HG03159 (cell line): ENCODE results near the gene NFE2L1.
"Not testable (repeated sequence)": the region's sequence is repeated elsewhere in the genome, so short reads cannot be mapped to it uniquely, and the experiment has no call there.

ENCODE experiments used
- ATAC-seq: cut with Tn5 transposase; IDR thresholded peaks from one replicate; pipeline ENCODE4 v1.9.1; 2021; ENCODE audit warnings: mild to moderate bottlenecking, moderate library complexity; ENCODE audit not compliant: unreplicated experiment

Gene NFE2L1

DNA sequence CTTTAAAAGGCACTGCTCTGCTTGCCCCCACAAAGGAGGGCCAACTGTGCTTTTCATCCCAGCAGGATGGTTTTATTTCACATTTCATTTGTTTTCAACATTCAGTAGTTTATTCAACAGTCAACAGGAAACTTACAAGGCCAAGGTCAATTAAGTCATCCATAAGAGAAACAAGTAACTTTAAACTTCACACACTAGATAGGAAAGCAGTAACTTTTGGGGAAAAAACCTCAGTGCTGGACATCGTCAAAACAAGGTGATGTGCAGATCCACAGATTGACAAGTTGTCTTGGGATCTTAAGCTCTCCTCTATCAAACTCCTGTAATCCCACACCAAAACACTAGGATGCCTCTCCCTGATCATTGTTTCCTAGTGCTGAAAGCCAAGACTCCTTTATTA is 18.5 kb downstream of the NFE2L1 start:
- ATAC-seq: no peak

GRCh38 chr17:48067245-48067644 is 19.1 kb downstream of the NFE2L1 start:
- ATAC-seq: no peak

DNA sequence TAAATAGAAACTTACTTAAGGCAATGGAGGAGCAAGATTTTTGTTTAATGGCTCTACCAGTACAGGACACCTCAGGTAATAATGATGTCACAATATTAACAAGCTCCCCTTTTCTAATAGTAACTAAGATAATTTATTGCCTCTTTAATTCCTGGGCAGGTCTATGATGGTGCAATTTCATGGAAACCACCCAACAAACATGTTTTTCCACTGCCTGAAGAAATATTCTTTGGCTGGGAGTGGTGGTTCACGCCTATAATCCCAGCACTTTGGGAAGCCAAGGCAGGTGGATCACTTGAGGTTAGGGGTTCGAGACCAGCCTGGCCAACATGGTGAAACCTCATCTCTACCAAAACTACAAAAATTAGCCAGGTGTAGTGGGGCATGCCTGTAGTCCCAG is 19.6 kb downstream of the NFE2L1 start:
- not testable (repeated sequence) for ATAC-seq

GRCh38 chr17:48068491-48068961 is 20.4 kb downstream of the NFE2L1 start:
- ATAC-seq: no peak

DNA sequence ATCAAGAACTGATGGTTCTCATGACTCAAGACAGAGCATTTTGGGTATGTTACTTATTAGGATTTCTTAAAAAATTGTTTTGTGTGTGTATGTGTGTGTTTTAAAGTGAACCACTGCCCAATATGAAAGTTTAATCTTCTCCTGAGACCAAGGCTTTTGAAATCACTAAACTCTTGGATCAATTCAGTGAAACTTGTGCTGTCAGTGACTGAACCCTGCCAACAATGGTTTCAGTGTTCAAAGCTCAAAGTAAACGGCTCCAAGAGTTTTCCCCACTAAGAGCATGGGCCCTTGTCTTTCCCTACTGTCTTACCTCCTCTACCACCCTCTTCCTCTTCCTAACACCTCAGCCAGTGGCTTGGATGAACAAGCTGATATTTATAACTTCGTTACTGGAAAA is 22.0 kb downstream of the NFE2L1 start:
- no peak for ATAC-seq

GRCh38 chr17:48071654-48072053 is 23.5 kb downstream of the NFE2L1 start:
- no peak for ATAC-seq

GRCh38 chr17:48072811-48073210 is 24.7 kb downstream of the NFE2L1 start:
- ATAC-seq: not testable (repeated sequence)

DNA sequence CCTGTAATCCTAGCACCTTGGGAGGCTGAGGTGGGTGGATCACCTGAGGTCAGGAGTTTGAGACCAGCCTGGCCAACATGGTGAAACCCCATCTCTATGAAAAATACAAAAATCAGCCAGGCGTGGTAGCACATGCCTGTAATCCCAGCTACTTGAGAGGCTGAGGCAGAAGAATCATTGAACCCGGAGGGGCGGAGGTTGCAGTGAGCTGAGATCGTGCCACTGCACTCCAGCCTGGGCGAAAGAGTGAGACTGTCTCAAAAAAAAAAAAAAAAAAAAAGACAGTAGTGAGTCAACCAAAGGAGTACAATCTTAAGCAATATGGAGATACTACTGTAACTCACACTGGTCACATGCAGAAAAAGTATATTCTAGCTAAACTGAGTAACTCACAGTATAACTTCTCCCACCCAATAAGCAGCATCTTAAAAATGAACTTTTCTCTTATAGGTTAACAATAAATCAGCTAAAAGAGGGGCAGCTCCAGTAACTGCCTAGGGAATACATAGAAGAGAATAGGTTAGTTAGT is 25.5 kb downstream of the NFE2L1 start:
- not testable (repeated sequence) for ATAC-seq

DNA sequence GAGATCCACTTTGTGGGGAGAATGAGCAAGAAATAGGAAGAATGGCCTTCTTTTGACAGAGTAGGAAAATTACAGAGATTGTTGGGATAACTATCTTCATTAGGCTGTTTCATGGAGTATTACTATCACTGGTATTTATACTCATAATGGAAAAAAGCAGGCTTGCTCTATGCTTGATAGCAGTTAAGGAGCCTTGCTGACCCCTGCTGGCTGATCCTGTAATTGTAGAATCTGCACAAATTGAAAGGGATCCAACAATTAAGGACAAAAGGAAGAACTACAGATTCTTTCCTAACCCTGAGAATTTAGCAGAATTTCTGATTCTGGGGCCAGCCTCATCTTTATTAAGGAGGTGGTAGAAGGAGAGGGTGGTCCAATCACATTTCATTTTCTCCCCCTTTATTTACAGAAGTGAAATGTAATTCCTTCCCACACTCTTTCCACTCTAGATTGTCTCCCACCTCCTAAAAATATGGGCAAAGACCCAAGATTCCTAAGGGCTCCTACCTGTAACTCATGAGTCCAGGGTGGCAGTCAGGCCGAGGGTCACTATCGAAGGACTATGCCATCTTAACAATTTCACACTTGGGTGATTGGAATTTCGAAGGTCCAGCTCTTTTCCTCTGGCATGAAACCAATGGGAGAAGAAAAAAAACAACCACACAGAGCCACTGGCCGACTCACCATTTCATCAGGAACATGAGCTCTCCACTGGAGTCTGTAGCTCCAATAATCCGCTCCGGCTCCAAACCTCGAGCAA is 26.3 kb downstream of the NFE2L1 start:
- ATAC-seq: no peak

DNA sequence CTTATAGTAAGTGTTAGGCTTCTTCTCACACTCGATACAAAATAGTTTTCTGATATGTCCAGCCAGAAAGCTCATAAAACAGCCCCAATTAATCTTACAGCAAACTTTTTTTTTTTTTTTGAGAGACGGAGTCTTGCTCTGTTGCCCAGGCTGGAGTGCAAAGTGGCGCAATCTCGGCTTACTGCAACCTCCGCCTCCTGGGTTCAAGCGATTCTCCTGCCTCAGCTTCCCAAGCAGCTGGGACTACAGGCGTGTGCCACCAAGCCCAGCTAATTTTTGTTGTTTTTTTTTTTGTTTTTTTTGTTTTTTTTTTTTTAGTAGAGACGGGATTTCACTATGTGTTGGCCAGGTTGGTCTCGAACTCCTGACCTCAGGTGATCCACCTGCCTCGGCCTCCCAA is 29.0 kb downstream of the NFE2L1 start:
- not testable (repeated sequence) for ATAC-seq

DNA sequence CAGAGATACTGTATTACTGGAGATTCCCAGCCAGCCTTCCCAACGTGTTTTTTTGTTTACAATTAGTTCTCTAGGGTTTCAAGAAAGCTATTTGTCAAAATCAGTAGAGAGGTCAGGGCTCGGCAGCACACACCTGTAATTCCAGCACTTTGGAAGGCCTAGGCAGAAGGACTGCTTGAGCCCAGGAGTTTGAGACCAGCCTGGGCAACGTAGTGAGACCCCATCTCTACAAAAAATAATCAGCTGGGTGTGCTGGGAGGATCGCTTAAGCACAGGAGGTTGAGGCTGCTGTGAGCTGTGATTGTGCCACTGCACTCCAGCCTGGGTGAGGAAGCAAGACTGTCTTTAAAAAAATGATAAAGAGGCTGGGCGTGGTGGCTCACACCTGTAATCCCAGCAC is 33.7 kb downstream of the NFE2L1 start:
- ATAC-seq: no peak

- ATAC-seq: no peak
Observed at GRCh38 chr17:48084932-48085331, 36.8 kb downstream of the NFE2L1 start.

DNA sequence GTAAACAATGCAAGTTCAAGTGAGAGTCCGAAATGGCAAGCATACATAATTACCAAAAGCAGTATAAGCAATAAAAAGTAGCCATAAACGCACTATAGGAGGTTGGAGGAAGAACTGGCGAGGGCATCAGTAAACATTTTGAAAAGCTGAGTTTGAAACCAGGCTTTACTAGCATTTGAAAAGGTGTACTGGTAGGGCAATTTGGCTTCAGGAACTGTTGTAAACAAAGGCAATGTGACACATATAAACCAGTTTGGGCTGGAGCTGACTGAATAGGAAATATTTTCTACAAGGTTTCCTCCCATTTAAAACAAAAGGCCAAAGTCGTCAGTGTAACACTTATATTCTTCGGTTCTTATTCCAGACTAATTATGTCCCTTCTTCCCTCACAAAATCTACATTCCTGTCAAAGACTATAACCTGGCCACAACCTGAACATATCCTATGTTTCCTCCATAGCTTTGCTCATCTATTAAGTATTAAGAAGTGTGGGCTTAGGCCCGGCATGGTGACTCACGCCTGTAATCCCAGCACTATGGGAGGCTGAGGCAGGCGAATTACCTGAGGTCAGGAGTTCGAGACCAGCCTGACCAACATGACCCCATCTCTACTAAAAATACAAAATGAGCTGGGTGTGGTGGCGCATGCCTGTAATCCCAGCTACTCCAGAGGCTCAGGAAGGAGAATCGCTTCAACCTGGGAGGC is 45.3 kb downstream of the NFE2L1 start:
- ATAC-seq: no peak

DNA sequence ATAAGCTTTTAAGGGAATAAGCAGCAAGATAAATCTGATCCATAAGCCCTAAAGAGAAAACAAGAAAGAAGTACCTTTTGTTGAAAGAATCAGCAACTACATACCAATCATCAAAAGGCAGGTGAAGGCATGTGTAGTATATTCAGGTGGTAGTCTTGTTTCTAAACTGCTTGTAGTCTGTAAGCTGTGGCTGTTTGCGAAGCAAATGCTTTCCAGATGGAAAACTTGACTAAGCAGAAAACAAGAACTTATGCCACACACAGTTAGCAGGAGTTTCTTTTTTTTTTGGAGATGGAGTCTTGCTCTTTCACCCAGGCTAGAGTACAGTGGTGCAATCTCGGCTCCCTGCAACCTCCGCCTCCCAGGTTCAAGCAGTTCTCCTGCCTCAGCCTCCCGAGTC is 47.5 kb downstream of the NFE2L1 start:
- ATAC-seq: no peak

DNA sequence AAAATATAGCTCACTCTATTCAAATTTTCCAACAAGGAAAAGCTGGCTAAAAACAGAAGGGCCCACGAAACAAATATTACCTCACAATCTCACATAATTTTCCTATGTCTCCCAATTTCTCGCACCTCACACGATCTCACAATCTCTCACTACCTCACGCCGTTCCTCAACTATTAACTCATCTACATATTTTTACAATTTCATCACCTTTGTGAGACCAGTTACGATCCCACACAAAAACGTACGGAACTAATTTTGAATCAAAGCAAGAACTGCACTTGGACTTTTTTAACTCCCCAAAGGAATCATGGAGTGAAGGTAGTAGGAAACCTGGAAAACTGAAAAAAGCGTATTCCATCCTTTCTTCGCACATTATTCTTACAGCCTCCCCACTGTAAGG is 52.0 kb downstream of the NFE2L1 start:
- ATAC-seq: no peak

DNA sequence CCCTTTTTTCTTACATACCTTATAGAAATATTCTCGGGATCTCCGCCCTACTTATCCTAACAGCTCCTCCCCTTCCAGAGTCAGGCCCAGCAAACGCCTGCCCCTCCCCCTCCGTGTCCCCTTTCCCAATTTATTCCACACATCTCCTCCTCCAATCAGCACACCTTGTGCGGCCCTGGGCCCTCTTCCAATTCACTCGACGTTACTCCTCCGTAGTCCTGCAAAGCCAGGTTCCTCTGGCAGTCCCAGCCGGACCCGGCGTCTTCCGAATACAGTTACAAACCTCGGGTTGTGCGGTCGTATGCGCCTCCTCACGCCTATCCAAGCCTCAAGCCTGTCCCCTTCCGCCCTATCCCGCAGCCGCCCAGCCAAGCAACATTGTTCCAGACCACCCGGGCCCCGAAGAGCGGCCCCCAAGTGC is 52.4 kb downstream of the NFE2L1 start:
- peak; percentile 7 for ATAC-seq

DNA sequence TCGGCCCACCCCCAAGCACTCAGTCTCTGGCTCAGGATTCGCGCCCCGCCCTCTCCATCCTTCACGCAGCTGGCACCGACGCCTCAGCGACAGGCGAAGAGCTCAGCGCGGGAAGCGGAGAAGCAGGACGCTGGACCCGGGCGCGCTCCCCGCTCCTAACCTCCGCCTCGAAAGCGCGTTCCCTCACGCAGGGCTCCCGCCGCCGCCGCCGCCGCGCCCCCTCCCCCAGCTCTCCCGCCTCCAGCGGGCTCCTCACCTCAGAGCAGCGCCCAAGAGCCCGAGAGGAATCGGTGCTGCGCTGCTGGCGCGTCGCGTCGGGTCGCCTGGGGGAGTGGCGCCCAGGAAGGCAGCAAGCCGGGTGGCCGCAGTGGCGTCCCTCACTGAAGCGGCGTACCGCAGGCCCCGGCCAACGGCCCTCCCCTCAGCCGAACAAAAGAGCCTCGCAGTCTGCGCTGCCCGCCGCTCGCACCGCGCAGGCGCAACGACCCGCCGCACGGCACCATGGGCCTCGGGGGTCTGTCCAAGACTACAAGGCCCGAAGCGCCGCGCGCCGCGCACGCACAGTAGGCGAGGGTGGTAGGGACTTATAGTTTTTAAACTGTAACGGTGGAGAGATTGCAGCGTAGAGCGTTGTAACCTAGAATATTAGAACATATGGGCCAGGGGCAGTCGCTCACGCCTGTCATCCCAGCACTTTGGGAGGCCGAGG is 53.0 kb downstream of the NFE2L1 start, which contains the start of gene CBX1:
Gene CBX1, minus strand, starts transcription at position 467 of the 709 bp plus-strand sequence. CDS start 24,474 bp downstream, outside the sequence.
- ATAC-seq: peak; percentile 87

- no peak for ATAC-seq
Observed at GRCh38 chr17:48102043-48102750, 54.0 kb downstream of the NFE2L1 start.

- ATAC-seq: no peak
Observed at GRCh38 chr17:48102798-48103715, 54.9 kb downstream of the NFE2L1 start.

GRCh38 chr17:48104440-48104839 is 56.3 kb downstream of the NFE2L1 start:
- no peak for ATAC-seq
